Coronary artery (tissue), 2 donors: Measurements from ENCODE around the gene AMBRA1.

Source experiments
- DNase-seq: peaks from one replicate; pipeline ENCODE4 v3.0.0-alpha.2; 2017; ENCODE audit warnings: low spot score
- H3K27ac ChIP-seq, 2 donors: fragments of 200-600 bp; sonication (generic); one replicate each; pipeline ENCODE4 v1.5.1; 2016 to 2019
- H3K4me3 ChIP-seq: fragments of 200-600 bp; sonication (generic); 2 replicates; pipeline ENCODE4 v1.5.1; 2016; ENCODE audit warnings: mild to moderate bottlenecking, moderate library complexity
- CTCF ChIP-seq: fragments of 200-600 bp; sonication (generic); IDR thresholded peaks from one replicate; pipeline ENCODE4 v1.5.1; 2019; ENCODE audit warnings: antibody characterized with exemption

The AMBRA1 gene

GRCh38 chr11:46612326-46612725, 18.5 kb upstream of the AMBRA1 start:
- no peak for DNase-seq
- Histone ChIP-seq H3K4me3 (no peak overlapping the region), H3K27ac (no peak overlapping the region)
- TF ChIP-seq CTCF: no peak

- H3K27ac ChIP-seq: no peak overlapping the region
- DNase-seq: no peak
- no peak for TF ChIP-seq CTCF
- no peak overlapping the region for H3K4me3 ChIP-seq
Measured at GRCh38 chr11:46611526-46612304, 17.9 kb upstream of the AMBRA1 start.

GRCh38 chr11:46609386-46609785, 15.6 kb upstream of the AMBRA1 start:
- no peak for DNase-seq
- no peak overlapping the region for H3K27ac ChIP-seq
- no peak overlapping the region for H3K4me3 ChIP-seq
- no peak for TF ChIP-seq CTCF

- Histone ChIP-seq H3K4me3 (no peak overlapping the region), H3K27ac (no peak overlapping the region)
- TF ChIP-seq CTCF: no peak
- no peak for DNase-seq
Measured at GRCh38 chr11:46607516-46607915, 13.7 kb upstream of the AMBRA1 start.

GRCh38 chr11:46604796-46605195, 11.0 kb upstream of the AMBRA1 start:
- Histone ChIP-seq H3K27ac (no peak overlapping the region), H3K4me3 (no peak overlapping the region)
- TF ChIP-seq CTCF: no peak
- no peak for DNase-seq

GRCh38 chr11:46603704-46604308, 10.0 kb upstream of the AMBRA1 start:
- DNase-seq: no peak
- Histone ChIP-seq H3K27ac (no peak overlapping the region), H3K4me3 (no peak overlapping the region)
- TF ChIP-seq CTCF: no peak

- no peak overlapping the region for H3K4me3 ChIP-seq
- TF ChIP-seq CTCF: no peak
- H3K27ac ChIP-seq: peak overlapping the region in 1 of 2 donors; percentile 3
- no peak for DNase-seq
Measured at GRCh38 chr11:46601129-46601528, 7.3 kb upstream of the AMBRA1 start.
